Cardiac muscle cell (in vitro differentiated cells and primary cell): ENCODE data around the gene NR1D1. TPM values are rescaled to one million over a fixed set of nuclear protein-coding genes. Genes with fewer than 3 reads are reported as not detected.

Source experiments
- DNase-seq, 2 donors: peaks; one replicate each; pipeline versions ENCODE4 v3.0.0 to v3.0.0-alpha.2; 2010 to 2017; ENCODE audit warnings: low read depth in 1 of 2, low spot score in 1 of 2
- H3K27ac ChIP-seq: fragments of 200-600 bp; sonication (generic); 2 replicates; pipeline ENCODE4 v1.5.1; 2016
- H3K27me3 ChIP-seq: fragments of 200-600 bp; sonication (generic); 2 replicates; pipeline ENCODE4 v1.6.0; 2016; ENCODE audit warnings: control low read depth
- H3K36me3 ChIP-seq: fragments of 200-600 bp; sonication (generic); 2 replicates; pipeline ENCODE4 v1.5.1; 2016; ENCODE audit warnings: control low read depth
- H3K4me1 ChIP-seq: fragments of 200-600 bp; sonication (generic); 2 replicates; pipeline ENCODE4 v1.8.1; 2017; ENCODE audit warnings: low read depth, mild to moderate bottlenecking, mixed run types
- H3K4me3 ChIP-seq: fragments of 200-600 bp; sonication (generic); 2 replicates; pipeline ENCODE4 v1.5.1; 2016; ENCODE audit warnings: mild to moderate bottlenecking
- H3K9me3 ChIP-seq: fragments of 200-600 bp; sonication (generic); 2 replicates; pipeline ENCODE4 v1.5.1; 2017; ENCODE audit warnings: low read depth, mild to moderate bottlenecking, control low read depth
- CTCF ChIP-seq: IDR thresholded peaks from 2 replicates; pipeline ENCODE4 v1.5.1; 2012; ENCODE audit warnings: low read depth, mild to moderate bottlenecking, low read length
- polyA plus RNA-seq: library from polyadenylated mRNA; unstranded; fragments of >200 nt; fragmentation: Nextera tagmentation; extraction: Ambion mirVana; gene quantifications from 2 replicates; pipeline ENCODE4 v1.2.1, GENCODE V29; 2016
- total RNA-seq: library from RNA; depleted of rRNA; stranded (reverse); fragments of >200 nt; gene quantifications from 2 replicates; pipeline ENCODE4 v1.2.3, GENCODE V29; 2016

The NR1D1 gene
- total and polyA plus RNA-seq, 2 experiments from 2014 or later: 1.7 to 3.7 TPM

- H3K27me3 ChIP-seq: no peaks in the 10 kb centered on the region
- H3K36me3 ChIP-seq: peaks cover 62% of the 10 kb centered on the region
- peak overlapping the region; percentile 14 for H3K27ac ChIP-seq
- no peak for TF ChIP-seq CTCF
- no peaks in the 10 kb centered on the region for H3K9me3 ChIP-seq
- no peak for DNase-seq
- H3K4me1 ChIP-seq: peaks cover 1% of the 10 kb centered on the region
- no peak overlapping the region for H3K4me3 ChIP-seq
Measured at GRCh38 chr17:40134184-40134583, 33.8 kb upstream of the NR1D1 start.

DNA sequence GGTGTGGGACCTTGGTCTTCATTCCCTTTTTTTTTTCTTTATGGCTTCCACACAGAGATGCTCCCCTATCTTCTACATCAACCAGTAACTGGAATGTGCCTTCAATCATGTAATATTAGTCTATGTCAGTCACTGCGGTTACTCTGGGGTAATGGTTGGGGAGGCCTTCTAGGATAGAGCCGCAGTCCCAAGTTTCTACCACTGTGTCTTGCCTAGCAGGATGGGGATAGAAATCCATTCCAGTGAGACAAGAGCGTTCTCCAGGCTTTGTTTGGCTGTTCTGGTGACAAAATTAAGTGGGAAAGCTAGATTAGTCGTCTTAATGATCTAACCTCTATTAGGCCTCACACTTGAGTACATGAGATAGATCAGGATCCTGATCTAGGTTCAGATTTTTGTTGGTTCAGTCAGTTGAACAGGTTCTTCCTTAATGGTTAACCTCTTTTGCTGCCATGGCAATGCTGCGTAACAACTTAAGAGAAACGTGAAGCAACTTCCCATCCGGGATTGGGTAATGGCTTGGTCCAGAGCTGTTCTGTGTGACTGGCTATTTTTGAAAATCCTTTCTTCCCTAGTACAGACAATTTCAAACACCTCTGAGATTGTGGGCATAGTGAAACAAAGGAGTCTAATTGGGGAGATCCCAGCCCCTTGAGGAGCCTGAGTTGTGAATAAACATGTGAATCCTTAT, 30.1 kb upstream of the NR1D1 start:
- peaks cover 78% of the 10 kb centered on the region for H3K36me3 ChIP-seq
- no peaks in the 10 kb centered on the region for H3K4me1 ChIP-seq
- H3K27ac ChIP-seq: peak overlapping the region; percentile 17

DNA sequence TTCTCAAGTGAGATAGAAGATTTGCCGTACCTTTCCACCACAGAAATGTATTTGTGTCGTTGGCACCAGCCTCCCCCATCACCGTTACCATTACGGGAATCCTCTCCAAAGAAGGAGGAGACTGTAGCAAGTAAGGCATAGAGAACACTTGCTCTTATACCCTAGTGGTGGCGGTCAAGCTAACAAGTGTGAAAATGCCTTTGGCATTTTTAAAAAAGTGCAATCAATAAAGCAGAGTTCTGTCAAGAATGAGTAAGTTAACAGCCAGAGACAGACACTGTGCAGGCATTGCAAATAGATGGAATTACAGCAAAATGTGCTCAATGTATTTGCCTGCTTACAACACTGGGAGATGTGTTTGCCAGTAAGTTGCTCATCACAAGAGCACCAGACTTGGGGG, 29.1 kb upstream of the NR1D1 start:
- TF ChIP-seq CTCF: no peak
- H3K36me3 ChIP-seq: peaks cover 70% of the 10 kb centered on the region
- H3K27me3 ChIP-seq: no peaks in the 10 kb centered on the region
- peaks cover 8% of the 10 kb centered on the region for H3K4me1 ChIP-seq
- peak overlapping the region; percentile 28 for H3K27ac ChIP-seq
- DNase-seq: no peak
- no peaks in the 10 kb centered on the region for H3K9me3 ChIP-seq
- no peak overlapping the region for H3K4me3 ChIP-seq

More for the DNA sequence above, 30.1 kb upstream of the NR1D1 start:
- no peaks in the 10 kb centered on the region for H3K9me3 ChIP-seq
- TF ChIP-seq CTCF: no peak
- no peak overlapping the region for H3K4me3 ChIP-seq
- DNase-seq: peak in 1 of 2 donors; percentile 30
- H3K27me3 ChIP-seq: no peaks in the 10 kb centered on the region

- H3K27ac ChIP-seq: peak overlapping the region; percentile 94
Measured at GRCh38 chr17:40124279-40125141, 24.1 kb upstream of the NR1D1 start.

DNA sequence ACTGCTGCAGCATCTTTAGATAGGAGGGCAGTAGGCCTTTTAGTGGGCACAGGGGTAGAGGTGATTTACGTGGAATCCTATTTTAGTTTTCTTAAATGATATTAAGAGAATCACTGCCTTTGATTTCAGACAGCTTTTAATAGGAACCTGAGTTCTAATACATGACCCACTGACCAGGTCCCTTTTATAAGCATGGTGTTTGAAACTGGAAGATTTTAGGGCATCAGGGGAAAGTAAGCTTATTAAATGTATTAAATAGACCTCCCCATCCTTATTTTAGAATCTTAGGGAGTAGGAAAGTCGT, 23.4 kb upstream of the NR1D1 start:
- Histone ChIP-seq H3K9me3 (no peaks in the 10 kb centered on the region), H3K27ac (peak overlapping the region; percentile 94), H3K27me3 (no peaks in the 10 kb centered on the region), H3K4me3 (peak overlapping the region; percentile 99), H3K4me1 (peaks cover 9% of the 10 kb centered on the region), H3K36me3 (peaks cover 20% of the 10 kb centered on the region)
- no peak for TF ChIP-seq CTCF
- no peak for DNase-seq

More at GRCh38 chr17:40124279-40125141, 24.1 kb upstream of the NR1D1 start:
- no peaks in the 10 kb centered on the region for H3K27me3 ChIP-seq
- no peaks in the 10 kb centered on the region for H3K9me3 ChIP-seq
- H3K4me1 ChIP-seq: peaks cover 9% of the 10 kb centered on the region
- TF ChIP-seq CTCF: no peak
- DNase-seq: peak; percentile 35 to 53
- H3K36me3 ChIP-seq: peaks cover 26% of the 10 kb centered on the region
- peak overlapping the region; percentile 99 for H3K4me3 ChIP-seq
